Measurements from ENCODE around the gene TRAPPC2B. TPM values are rescaled to one million over a fixed set of nuclear protein-coding genes. Genes with fewer than 3 reads are reported as not detected.
"Not testable (repeated sequence)": the region's sequence is repeated elsewhere in the genome, so short reads cannot be mapped to it uniquely, and the experiment has no call there.

TRAPPC2B gene
- total RNA-seq, 1 donor from 2014 or later = 28.7 TPM

DNA sequence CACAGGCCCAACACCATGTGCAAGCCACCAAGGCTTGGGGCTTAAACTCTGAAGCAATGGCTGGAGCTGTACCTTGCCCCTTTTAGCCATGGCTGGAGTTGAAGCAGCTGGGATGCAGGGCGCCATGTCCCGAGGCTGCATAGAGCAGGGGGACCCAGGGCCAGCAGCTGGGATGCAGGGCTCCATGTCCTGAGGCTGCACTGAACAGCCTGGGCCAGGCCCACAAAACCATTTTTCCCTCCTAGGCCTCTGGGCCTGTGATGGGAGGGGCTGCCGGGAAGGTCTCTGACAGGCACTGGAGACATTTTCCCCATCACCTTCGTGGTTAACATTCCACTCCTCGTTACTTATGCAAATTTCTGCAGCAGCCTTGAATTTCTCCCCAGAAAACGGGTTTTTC lies 10.8 kb downstream of the TRAPPC2B start:
- TF ChIP-seq, protein P1, sequence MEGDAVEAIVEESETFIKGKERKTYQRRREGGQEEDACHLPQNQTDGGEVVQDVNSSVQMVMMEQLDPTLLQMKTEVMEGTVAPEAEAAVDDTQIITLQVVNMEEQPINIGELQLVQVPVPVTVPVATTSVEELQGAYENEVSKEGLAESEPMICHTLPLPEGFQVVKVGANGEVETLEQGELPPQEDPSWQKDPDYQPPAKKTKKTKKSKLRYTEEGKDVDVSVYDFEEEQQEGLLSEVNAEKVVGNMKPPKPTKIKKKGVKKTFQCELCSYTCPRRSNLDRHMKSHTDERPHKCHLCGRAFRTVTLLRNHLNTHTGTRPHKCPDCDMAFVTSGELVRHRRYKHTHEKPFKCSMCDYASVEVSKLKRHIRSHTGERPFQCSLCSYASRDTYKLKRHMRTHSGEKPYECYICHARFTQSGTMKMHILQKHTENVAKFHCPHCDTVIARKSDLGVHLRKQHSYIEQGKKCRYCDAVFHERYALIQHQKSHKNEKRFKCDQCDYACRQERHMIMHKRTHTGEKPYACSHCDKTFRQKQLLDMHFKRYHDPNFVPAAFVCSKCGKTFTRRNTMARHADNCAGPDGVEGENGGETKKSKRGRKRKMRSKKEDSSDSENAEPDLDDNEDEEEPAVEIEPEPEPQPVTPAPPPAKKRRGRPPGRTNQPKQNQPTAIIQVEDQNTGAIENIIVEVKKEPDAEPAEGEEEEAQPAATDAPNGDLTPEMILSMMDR (IDR thresholded peaks at IDR 0.05; ENCODE audit: insufficient read depth, low read length, poor library complexity, severe bottlenecking) = no peak
- no peaks in the 10 kb centered on the region for H3K27me3 ChIP-seq (ENCODE audit: control insufficient read depth, insufficient read depth, low read length)
- H3K4me3 ChIP-seq (ENCODE audit: low read depth, low read length) = no peak overlapping the region
- no peak for DNase-seq (ENCODE audit: low read depth)
- no peaks in the 10 kb centered on the region for H3K36me3 ChIP-seq (ENCODE audit: control insufficient read depth, insufficient read depth, low read length)

DNA sequence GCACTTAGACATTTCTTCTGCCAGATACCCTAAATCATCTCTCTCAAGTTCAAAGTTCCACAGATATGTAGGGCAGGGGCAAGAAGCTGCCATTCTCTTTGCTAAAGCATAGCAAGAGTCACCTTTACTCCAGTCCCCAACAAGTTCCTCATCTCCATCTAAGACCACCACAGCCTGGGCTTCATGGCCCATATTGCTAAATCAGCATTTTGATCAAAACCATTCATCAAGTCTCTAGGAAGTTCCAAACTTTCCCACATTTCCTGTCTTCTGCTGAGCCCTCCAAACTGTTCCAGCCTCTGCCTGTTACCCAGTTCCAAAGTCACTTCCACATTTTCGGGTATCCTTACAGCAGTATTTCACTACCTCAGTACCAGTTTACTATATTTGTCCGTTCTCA lies 11.3 kb downstream of the TRAPPC2B start:
- H3K27me3 ChIP-seq (ENCODE audit: control insufficient read depth, insufficient read depth, low read length); DNase-seq (ENCODE audit: low read depth); H3K4me3 ChIP-seq (ENCODE audit: low read depth, low read length); H3K36me3 ChIP-seq (ENCODE audit: control insufficient read depth, insufficient read depth, low read length): not testable (repeated sequence)

- Histone ChIP-seq H3K36me3 (ENCODE audit: control insufficient read depth, insufficient read depth, low read length) (no peaks in the 10 kb centered on the region), H3K4me3 (ENCODE audit: low read depth, low read length) (no peak overlapping the region), H3K27me3 (ENCODE audit: control insufficient read depth, insufficient read depth, low read length) (no peaks in the 10 kb centered on the region)
- TF ChIP-seq, protein P1 (IDR thresholded peaks at IDR 0.05; ENCODE audit: insufficient read depth, low read length, poor library complexity, severe bottlenecking) = no peak
- no peak for DNase-seq (ENCODE audit: low read depth)
These were observed 12.8 kb downstream of the TRAPPC2B start for GRCh38 chr19:57376151-57376550.

DNA sequence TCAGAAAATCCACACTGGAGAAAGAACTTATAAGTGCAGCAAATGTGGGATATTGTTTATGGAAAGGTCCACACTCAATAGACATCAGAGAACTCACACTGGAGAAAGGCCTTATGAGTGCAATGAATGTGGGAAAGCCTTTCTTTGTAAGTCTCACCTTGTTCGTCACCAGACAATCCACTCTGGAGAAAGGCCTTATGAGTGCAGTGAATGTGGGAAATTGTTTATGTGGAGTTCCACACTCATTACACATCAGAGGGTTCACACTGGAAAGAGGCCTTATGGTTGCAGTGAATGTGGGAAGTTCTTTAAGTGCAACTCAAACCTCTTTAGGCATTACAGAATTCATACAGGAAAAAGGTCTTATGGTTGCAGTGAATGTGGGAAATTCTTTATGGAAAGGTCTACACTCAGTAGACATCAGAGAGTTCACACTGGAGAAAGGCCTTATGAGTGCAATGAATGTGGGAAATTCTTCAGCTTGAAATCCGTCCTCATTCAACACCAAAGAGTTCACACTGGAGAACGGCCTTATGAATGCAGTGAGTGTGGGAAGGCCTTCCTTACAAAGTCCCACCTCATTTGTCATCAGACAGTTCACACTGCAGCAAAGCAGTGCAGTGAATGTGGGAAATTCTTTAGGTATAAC lies 14.3 kb downstream of the TRAPPC2B start:
- Histone ChIP-seq H3K4me3 (ENCODE audit: low read depth, low read length) (no peak overlapping the region), H3K27me3 (ENCODE audit: control insufficient read depth, insufficient read depth, low read length) (no peaks in the 10 kb centered on the region), H3K36me3 (ENCODE audit: control insufficient read depth, insufficient read depth, low read length) (no peaks in the 10 kb centered on the region)
- DNase-seq (ENCODE audit: low read depth) = no peak
- TF ChIP-seq, protein P1 (IDR thresholded peaks at IDR 0.05; ENCODE audit: insufficient read depth, low read length, poor library complexity, severe bottlenecking) = no peak

- TF ChIP-seq, protein P1 (IDR thresholded peaks at IDR 0.05; ENCODE audit: insufficient read depth, low read length, poor library complexity, severe bottlenecking) = no peak
- H3K36me3 ChIP-seq (ENCODE audit: control insufficient read depth, insufficient read depth, low read length) = no peaks in the 10 kb centered on the region
- no peaks in the 10 kb centered on the region for H3K27me3 ChIP-seq (ENCODE audit: control insufficient read depth, insufficient read depth, low read length)
- DNase-seq (ENCODE audit: low read depth) = no peak
- no peak overlapping the region for H3K4me3 ChIP-seq (ENCODE audit: low read depth, low read length)
These were observed 17.6 kb downstream of the TRAPPC2B start for GRCh38 chr19:57380923-57381322.

- Histone ChIP-seq H3K27me3 (ENCODE audit: control insufficient read depth, insufficient read depth, low read length) (no peaks in the 10 kb centered on the region), H3K36me3 (ENCODE audit: control insufficient read depth, insufficient read depth, low read length) (no peaks in the 10 kb centered on the region), H3K4me3 (ENCODE audit: low read depth, low read length) (no peak overlapping the region)
- DNase-seq (ENCODE audit: low read depth) = no peak
- TF ChIP-seq, protein P1 (IDR thresholded peaks at IDR 0.05; ENCODE audit: insufficient read depth, low read length, poor library complexity, severe bottlenecking) = no peak
These were observed 19.6 kb downstream of the TRAPPC2B start for GRCh38 chr19:57382806-57383488.

Measured in kidney epithelial cell (primary cell).